RKO (cell line): ENCODE results near the gene C19orf38.

Experiments used
- DNase-seq: peaks from one replicate; pipeline ENCODE4 v3.0.0-alpha.2; 2016; ENCODE audit warnings: low spot score

The C19orf38 gene

GRCh38 chr19:10911579-10912363 lies 63.6 kb downstream of the C19orf38 start:
- DNase-seq: no peak

DNA sequence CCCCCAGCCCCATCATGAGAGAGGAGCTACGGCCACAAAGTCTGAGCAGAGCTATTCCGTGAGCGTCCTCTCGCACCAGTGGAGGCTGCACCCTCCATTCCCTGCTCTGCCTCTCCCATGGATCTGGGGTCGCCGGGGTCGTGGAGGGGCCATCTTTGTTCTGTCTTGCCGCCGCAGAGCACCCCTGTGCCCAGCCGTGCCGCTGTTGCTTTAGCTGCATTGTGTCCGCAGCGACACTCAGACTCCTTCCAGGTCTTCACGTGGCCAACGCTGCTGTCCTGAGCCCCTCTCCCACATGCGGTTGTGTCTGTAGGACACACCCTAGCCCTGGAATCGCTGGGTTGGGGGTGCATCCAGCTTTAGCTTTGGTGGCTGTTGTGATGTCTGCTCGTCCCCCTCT lies 64.4 kb downstream of the C19orf38 start:
- no peak for DNase-seq

GRCh38 chr19:10913716-10914340 lies 65.6 kb downstream of the C19orf38 start:
- no peak for DNase-seq

DNA sequence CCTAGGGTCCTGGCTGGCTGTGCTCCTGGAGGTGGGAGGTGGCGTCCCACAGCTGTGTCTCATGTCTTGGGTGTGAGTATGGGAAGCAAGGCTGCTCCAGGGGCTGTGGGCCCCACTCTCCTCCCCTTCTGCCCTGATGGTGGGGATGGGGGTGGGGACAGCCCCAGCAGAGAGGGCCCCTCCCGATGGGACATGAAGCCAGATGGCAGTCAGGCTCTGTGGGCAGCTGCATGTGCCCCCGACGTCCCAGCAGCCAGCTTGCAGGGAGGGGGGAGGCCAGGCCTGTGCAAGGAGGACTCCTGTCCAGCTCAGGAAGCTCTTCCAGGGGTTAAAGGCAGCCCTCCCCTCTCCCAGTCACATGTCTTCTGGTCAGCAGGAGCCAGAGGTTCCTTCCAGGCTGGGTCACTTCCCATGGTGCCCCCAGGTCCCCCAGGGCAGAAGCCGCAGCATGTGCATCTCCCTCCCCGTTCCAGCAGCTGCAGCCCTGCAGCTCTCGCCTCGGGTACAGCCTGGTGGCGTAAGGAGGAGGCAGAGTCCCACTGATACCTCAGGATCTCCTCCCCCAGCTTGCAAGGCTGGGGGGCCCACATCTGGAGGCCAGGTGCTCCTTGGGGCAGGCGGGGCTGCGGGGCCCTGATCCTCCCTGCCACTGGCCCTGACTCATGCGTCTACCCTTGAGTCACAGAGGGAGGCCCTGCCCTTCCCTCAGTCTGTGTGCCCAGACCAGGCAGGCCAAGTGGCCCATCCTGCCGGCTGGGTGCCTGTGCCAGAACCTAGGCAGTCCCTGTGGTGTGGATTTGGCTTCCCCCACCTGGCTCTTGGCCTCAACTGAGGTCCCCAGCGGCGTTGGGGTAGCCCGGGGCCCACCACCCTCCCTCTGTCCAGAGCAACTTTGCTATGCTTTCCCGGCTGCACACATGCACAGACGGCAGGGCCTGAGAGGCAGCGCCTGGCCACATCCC lies 67.2 kb downstream of the C19orf38 start:
- peak; percentile 53 for DNase-seq

DNA sequence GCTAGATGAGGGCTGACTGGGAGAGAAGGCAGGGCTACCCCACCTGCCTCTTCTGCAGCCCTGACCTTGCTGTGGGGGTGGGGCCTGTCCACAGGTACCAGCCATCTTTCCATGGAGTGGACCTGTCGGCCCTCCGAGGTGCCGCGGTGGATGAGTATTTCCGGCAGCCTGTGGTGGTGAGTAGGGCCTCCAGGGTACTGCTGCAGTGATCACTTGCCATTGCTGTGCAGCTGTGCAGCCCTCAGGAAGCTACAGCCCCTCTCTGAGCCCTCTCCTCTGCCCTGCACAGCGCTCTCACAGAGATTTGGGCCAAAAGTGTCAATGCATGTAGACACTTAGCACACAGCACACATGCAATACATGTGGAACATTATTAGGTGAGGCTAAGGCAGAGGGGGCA lies 68.4 kb downstream of the C19orf38 start:
- DNase-seq: no peak

DNA sequence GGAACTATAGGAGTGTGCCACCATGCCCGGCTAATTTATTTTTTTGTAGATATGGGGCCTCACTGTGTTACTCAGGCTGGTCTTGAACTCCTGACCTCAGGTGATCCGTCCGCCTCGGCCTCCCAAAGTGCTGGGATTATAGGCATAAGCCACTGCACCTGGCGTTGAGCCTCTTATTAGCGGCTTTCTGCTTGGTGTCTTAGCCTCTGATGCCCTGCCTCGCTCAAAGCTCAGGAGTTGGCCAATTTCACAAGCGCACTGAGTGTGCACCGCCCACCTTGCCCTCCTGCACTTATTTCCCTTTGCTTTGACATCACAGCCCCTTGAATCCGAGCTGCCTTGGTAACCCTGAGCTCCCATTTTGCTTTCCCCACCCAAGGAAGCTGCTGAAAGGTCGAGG lies 70.1 kb downstream of the C19orf38 start:
- DNase-seq: no peak
